Ovary (tissue), 3 donors: Measurements from ENCODE around the gene CDK4.

ENCODE experiments used
- EP300 ChIP-seq: sonication (generic); formaldehyde crosslinking; IDR thresholded peaks from one replicate; pipeline ENCODE4 v1.6.1; 2017; ENCODE audit warnings: antibody characterized with exemption
- POLR2A ChIP-seq: fragments of 450-650 bp; IDR thresholded peaks from one replicate; pipeline ENCODE4 v1.6.1; 2017; ENCODE audit warnings: antibody characterized with exemption, mild to moderate bottlenecking, moderate library complexity
- TF ChIP-seq, protein P1 (sequence below), 3 donors: fragments of 450-650 bp in 2 of 3; fragments of 200-600 bp in 1 of 3; IDR thresholded peaks; one replicate each; pipeline versions ENCODE4 v1.5.1 to v1.8.0; 2016 to 2022; ENCODE audit warnings: antibody characterized with exemption in 3 of 3, mild to moderate bottlenecking in 1 of 3
- donor health status: DM: no; HTN: no; CAD: no.

DNA sequence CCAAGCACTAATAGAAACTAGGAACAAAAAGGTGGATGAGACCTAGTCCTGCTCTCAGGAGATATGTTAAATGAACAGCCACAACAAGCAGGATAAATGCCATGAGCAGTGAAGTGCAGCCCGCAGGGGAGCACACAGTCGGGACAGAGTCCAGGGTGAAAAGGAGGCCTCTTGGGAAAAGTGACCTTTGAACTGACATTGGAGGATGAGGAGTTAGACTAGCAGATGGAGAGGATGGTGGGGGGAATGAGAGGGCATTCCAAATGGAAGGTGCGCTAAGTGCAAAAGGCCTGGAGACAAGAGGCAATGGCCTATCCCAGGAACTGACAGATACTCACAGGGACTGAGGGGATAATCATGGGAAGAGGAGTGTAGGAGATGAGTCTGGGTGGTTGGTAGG, 53.7 kb downstream of the CDK4 start:
- TF ChIP-seq, protein P1, sequence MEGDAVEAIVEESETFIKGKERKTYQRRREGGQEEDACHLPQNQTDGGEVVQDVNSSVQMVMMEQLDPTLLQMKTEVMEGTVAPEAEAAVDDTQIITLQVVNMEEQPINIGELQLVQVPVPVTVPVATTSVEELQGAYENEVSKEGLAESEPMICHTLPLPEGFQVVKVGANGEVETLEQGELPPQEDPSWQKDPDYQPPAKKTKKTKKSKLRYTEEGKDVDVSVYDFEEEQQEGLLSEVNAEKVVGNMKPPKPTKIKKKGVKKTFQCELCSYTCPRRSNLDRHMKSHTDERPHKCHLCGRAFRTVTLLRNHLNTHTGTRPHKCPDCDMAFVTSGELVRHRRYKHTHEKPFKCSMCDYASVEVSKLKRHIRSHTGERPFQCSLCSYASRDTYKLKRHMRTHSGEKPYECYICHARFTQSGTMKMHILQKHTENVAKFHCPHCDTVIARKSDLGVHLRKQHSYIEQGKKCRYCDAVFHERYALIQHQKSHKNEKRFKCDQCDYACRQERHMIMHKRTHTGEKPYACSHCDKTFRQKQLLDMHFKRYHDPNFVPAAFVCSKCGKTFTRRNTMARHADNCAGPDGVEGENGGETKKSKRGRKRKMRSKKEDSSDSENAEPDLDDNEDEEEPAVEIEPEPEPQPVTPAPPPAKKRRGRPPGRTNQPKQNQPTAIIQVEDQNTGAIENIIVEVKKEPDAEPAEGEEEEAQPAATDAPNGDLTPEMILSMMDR (IDR thresholded peaks at IDR 0.05) = no peak
- TF ChIP-seq POLR2A = no peak
- no peak for TF ChIP-seq EP300
